ENCODE measurements around the gene PPP1R14D.
"Not testable (repeated sequence)": the region's sequence is repeated elsewhere in the genome, so short reads cannot be mapped to it uniquely, and the experiment has no call there.

The PPP1R14D gene

GRCh38 chr15:40828447-40829036 lies at the start of gene PPP1R14D:
Gene PPP1R14D (minus strand): TSS chr15:40828708. CDS start chr15:40828641, 67 bp downstream.
- DNase-seq (ENCODE audit: low read depth): no peak

GRCh38 chr15:40877694-40878093 lies 49.2 kb upstream of the PPP1R14D start:
- no peak for DNase-seq (ENCODE audit: low read depth)

- DNase-seq (ENCODE audit: low read depth): no peak
Measured at GRCh38 chr15:40875991-40876730, 47.7 kb upstream of the PPP1R14D start.

- DNase-seq (ENCODE audit: low read depth): peak; percentile 27
Measured at GRCh38 chr15:40873694-40874561, 45.4 kb upstream of the PPP1R14D start, which contains the start of gene RHOV. Gene RHOV (minus strand): TSS chr15:40874234. CDS start chr15:40874139, 95 bp downstream.

- DNase-seq (ENCODE audit: low read depth): no peak
Measured at GRCh38 chr15:40872791-40873693, 44.5 kb upstream of the PPP1R14D start.

- no peak for DNase-seq (ENCODE audit: low read depth)
Measured at GRCh38 chr15:40871749-40872617, 43.5 kb upstream of the PPP1R14D start.

- DNase-seq (ENCODE audit: low read depth): no peak
Measured at GRCh38 chr15:40870716-40871115, 42.2 kb upstream of the PPP1R14D start.

GRCh38 chr15:40869686-40870085 lies 41.2 kb upstream of the PPP1R14D start:
- DNase-seq (ENCODE audit: low read depth): no peak

- no peak for DNase-seq (ENCODE audit: low read depth)
Measured at GRCh38 chr15:40867199-40867598, 38.7 kb upstream of the PPP1R14D start.

GRCh38 chr15:40863660-40864270 lies 35.3 kb upstream of the PPP1R14D start:
- no peak for DNase-seq (ENCODE audit: low read depth)

GRCh38 chr15:40861147-40861546 lies 32.6 kb upstream of the PPP1R14D start:
- DNase-seq (ENCODE audit: low read depth): not testable (repeated sequence)

- DNase-seq (ENCODE audit: low read depth): peak; percentile 73
Measured at GRCh38 chr15:40859206-40859851, 30.8 kb upstream of the PPP1R14D start.

- no peak for DNase-seq (ENCODE audit: low read depth)
Measured at GRCh38 chr15:40858706-40859105, 30.2 kb upstream of the PPP1R14D start.

- peak; percentile 67 for DNase-seq (ENCODE audit: low read depth)
Measured at GRCh38 chr15:40857601-40858341, 29.3 kb upstream of the PPP1R14D start.

- no peak for DNase-seq (ENCODE audit: low read depth)
Measured at GRCh38 chr15:40856746-40857145, 28.2 kb upstream of the PPP1R14D start.

GRCh38 chr15:40855706-40856234 lies 27.3 kb upstream of the PPP1R14D start:
- DNase-seq (ENCODE audit: low read depth): no peak

- no peak for DNase-seq (ENCODE audit: low read depth)
Measured at GRCh38 chr15:40854161-40854560, 25.7 kb upstream of the PPP1R14D start.

GRCh38 chr15:40853241-40853890 lies 24.9 kb upstream of the PPP1R14D start:
- DNase-seq (ENCODE audit: low read depth): no peak
